KMS-11 (cell line): ENCODE measurements around the gene MTTP.

ENCODE experiments used
- H2AFZ ChIP-seq: fragments of 200-600 bp; sonication (generic); 2 replicates; pipeline ENCODE4 v1.6.1; 2016; ENCODE audit warnings: antibody characterized with exemption, mixed run types, low read depth
- H3K27ac ChIP-seq: fragments of 200-600 bp; sonication (generic); 2 replicates; pipeline ENCODE4 v1.6.1; 2016; ENCODE audit warnings: mild to moderate bottlenecking, mixed run types
- H3K27me3 ChIP-seq: fragments of 200-600 bp; sonication (generic); 2 replicates; pipeline ENCODE4 v1.6.1; 2017; ENCODE audit warnings: mild to moderate bottlenecking, low read depth, mixed run types, moderate library complexity; ENCODE audit not compliant: insufficient read depth
- H3K36me3 ChIP-seq: fragments of 200-600 bp; sonication (generic); 2 replicates; pipeline ENCODE4 v1.6.1; 2017; ENCODE audit warnings: mild to moderate bottlenecking, mixed run types; ENCODE audit not compliant: insufficient read depth
- H3K4me1 ChIP-seq: fragments of 200-600 bp; sonication (generic); 2 replicates; pipeline ENCODE4 v1.6.1; 2016; ENCODE audit warnings: mild to moderate bottlenecking, low read depth, mixed run types; ENCODE audit not compliant: poor library complexity, severe bottlenecking
- H3K4me2 ChIP-seq: fragments of 200-600 bp; sonication (generic); 2 replicates; pipeline ENCODE4 v1.7.0; 2016; ENCODE audit warnings: mild to moderate bottlenecking, mixed run types
- H3K4me3 ChIP-seq: fragments of 200-600 bp; sonication (generic); IDR thresholded peaks from 2 replicates; pipeline ENCODE4 v1.6.1; 2017; ENCODE audit warnings: low read depth, low read length, mixed read lengths; ENCODE audit not compliant: insufficient read depth
- H3K79me2 ChIP-seq: fragments of 200-600 bp; sonication (generic); 2 replicates; pipeline ENCODE4 v1.6.1; 2016; ENCODE audit warnings: low read depth, mixed run types; ENCODE audit not compliant: insufficient read depth
- H3K9ac ChIP-seq: fragments of 200-600 bp; sonication (generic); 2 replicates; pipeline ENCODE4 v1.6.1; 2016; ENCODE audit warnings: mild to moderate bottlenecking, mixed run types
- H4K20me1 ChIP-seq: fragments of 200-600 bp; sonication (generic); 2 replicates; pipeline ENCODE4 v1.6.1; 2016; ENCODE audit warnings: mild to moderate bottlenecking, mixed run types; ENCODE audit not compliant: insufficient read depth
- TF ChIP-seq, protein P1 (sequence below): fragments of 200-600 bp; sonication (generic); conservative IDR thresholded peaks from 2 replicates; pipeline ENCODE4 v1.6.1; 2017; ENCODE audit warnings: low read depth, mild to moderate bottlenecking, antibody characterized with exemption, low read length, moderate library complexity, mixed read lengths

Gene MTTP

DNA sequence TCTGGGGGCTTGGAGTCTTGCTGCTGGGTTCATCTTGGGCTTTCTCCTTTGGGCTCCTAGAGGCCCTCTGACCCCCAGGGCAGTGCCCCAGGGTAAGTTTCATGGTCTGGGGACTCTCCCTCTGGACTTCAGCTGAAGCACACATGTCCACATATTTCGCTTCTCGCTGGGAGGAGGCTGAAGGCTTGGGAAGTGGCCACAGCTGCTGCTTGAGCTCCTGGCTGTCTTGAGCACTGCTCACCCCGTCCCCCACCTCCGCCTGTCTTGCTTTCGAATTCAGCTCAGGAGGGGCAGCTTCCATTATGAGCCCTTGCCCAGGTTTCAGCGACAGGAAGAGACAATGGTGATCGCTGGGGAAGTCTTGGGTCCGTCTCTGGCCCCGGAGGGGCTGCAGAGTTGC is 79.3 kb downstream of the MTTP start:
- TF ChIP-seq, protein P1, sequence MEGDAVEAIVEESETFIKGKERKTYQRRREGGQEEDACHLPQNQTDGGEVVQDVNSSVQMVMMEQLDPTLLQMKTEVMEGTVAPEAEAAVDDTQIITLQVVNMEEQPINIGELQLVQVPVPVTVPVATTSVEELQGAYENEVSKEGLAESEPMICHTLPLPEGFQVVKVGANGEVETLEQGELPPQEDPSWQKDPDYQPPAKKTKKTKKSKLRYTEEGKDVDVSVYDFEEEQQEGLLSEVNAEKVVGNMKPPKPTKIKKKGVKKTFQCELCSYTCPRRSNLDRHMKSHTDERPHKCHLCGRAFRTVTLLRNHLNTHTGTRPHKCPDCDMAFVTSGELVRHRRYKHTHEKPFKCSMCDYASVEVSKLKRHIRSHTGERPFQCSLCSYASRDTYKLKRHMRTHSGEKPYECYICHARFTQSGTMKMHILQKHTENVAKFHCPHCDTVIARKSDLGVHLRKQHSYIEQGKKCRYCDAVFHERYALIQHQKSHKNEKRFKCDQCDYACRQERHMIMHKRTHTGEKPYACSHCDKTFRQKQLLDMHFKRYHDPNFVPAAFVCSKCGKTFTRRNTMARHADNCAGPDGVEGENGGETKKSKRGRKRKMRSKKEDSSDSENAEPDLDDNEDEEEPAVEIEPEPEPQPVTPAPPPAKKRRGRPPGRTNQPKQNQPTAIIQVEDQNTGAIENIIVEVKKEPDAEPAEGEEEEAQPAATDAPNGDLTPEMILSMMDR: no peak
- Histone ChIP-seq H3K27ac (no peak overlapping the region), H3K4me2 (no peak overlapping the region)

DNA sequence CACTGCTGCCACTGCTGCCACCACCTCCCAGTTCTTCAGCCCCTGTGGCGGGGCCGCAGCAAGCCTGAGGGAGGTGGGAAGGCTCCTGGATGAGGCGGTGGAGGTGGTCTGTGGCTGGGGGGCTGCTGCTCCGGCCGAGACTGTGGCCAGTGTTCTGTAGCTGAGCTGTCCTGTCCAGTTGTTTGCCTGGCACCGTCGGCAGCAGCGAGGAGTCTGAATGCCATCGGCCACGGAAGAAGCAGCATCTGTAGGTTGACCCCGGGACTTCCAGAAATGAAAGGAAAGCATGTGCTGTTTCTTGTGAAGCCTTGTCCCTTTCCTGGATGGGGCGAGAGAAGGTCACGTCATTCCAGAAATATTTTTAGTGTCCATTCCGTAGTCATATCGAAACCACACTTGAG is 79.7 kb downstream of the MTTP start:
- TF ChIP-seq, protein P1: no peak
- H3K4me3 ChIP-seq: no peak overlapping the region
- no peak overlapping the region for H2AFZ ChIP-seq
- H3K27ac ChIP-seq: no peak overlapping the region
- no peaks in the 10 kb centered on the region for H3K36me3 ChIP-seq
- H3K9ac ChIP-seq: no peak overlapping the region
- H3K27me3 ChIP-seq: no peaks in the 10 kb centered on the region
- no peaks in the 10 kb centered on the region for H3K4me1 ChIP-seq
- no peaks in the 10 kb centered on the region for H3K79me2 ChIP-seq
- H3K4me2 ChIP-seq: no peak overlapping the region
- no peaks in the 10 kb centered on the region for H4K20me1 ChIP-seq

More for the DNA sequence above, 79.3 kb downstream of the MTTP start:
- no peak overlapping the region for H3K9ac ChIP-seq
- no peak overlapping the region for H3K4me3 ChIP-seq
- no peaks in the 10 kb centered on the region for H4K20me1 ChIP-seq
- H3K4me1 ChIP-seq: no peaks in the 10 kb centered on the region
- H3K79me2 ChIP-seq: no peaks in the 10 kb centered on the region
- no peaks in the 10 kb centered on the region for H3K27me3 ChIP-seq
- H3K36me3 ChIP-seq: no peaks in the 10 kb centered on the region
- no peak overlapping the region for H2AFZ ChIP-seq

DNA sequence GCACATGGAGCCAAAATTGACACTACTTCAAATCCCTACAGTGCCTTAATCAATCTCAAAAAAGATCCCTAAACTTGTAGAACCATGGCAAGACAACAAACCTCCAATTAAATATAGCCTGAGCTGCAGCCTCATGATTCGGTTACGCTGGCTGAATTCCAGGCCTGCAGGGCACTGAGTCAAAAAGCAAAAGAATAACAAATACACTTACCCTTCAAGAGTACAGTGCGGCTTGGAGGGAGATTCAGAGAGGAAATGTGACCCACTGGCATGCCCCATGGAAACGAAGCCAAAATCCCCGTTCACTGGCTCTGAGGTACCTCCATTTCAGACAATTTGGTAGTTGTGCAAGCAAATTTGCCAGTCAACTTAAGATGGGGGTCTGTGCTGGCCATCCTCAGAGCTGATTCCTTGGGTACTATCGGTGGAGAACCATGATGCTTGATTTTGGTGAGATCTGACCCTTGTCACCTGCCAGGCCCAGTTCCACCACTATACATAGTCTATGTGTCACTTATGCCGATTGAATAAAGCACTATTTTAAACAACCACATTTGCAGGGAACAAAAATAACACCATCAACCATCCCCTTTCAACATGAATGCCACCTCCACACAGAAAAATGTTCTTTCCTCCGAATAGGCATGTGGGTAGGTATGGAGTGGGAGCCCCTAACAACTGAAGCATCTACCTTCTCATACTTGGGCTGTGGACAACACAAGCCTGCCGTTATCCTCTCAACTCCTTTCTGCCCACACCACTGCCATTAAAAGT is 80.9 kb downstream of the MTTP start:
- Histone ChIP-seq H3K79me2 (no peaks in the 10 kb centered on the region), H4K20me1 (no peaks in the 10 kb centered on the region), H3K4me1 (no peaks in the 10 kb centered on the region), H3K27me3 (no peaks in the 10 kb centered on the region), H3K4me3 (no peak overlapping the region), H3K4me2 (no peak overlapping the region), H3K36me3 (no peaks in the 10 kb centered on the region), H3K27ac (no peak overlapping the region), H3K9ac (no peak overlapping the region), H2AFZ (no peak overlapping the region)
- TF ChIP-seq, protein P1: no peak

DNA sequence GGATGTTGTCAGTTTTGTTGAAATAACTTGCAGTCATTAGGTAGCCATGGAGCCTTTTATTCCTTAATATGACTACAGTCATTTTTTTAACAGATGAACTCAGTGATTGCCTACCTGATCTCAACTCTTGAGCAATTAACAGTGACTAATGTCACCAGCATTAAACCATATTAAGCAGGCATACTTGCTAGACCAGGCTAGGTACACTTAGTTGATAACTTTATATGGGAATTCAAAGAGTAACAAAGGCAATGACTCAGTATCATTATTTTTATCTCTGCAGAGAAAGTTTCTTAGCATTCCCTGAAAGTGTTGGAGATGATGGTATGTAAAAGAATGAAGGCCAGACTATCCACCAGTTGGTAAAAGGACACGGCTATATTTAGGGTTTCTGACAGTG is 83.2 kb downstream of the MTTP start, which contains the start of gene C4orf54:
C4orf54 (minus strand) TSS at position 31 of the 400 bp plus-strand sequence. CDS start 3,180 bp downstream, outside the sequence.
- H3K79me2 ChIP-seq: no peaks in the 10 kb centered on the region
- no peaks in the 10 kb centered on the region for H3K4me1 ChIP-seq
- TF ChIP-seq, protein P1: no peak
- H3K4me2 ChIP-seq: no peak within 1 kb of the TSS
- no peaks in the 10 kb centered on the region for H4K20me1 ChIP-seq
- H3K27ac ChIP-seq: no peak within 1 kb of the TSS
- no peaks in the 10 kb centered on the region for H3K36me3 ChIP-seq
- H3K4me3 ChIP-seq: no peak within 1 kb of the TSS
- no peaks in the 10 kb centered on the region for H3K27me3 ChIP-seq
- no peak within 1 kb of the TSS for H2AFZ ChIP-seq
- H3K9ac ChIP-seq: no peak within 1 kb of the TSS
